Liver (tissue), 3 donors: Measurements from ENCODE around the gene HPCAL4.

ENCODE experiments used
- CTCF ChIP-seq: fragments of 150-350 bp; IDR thresholded peaks from 2 replicates; pipeline ENCODE4 v1.5.1; 2017; ENCODE audit warnings: improper control_type of control experiment, low read depth, low read length; ENCODE audit not compliant: missing input control
- GABPA ChIP-seq, 2 donors: IDR thresholded peaks in 1 of 2; conservative IDR thresholded peaks in 1 of 2; 2 replicates each; pipeline ENCODE4 v1.6.1; 2016; ENCODE audit warnings: antibody characterized with exemption in 2 of 2, mild to moderate bottlenecking in 1 of 2, moderate library complexity in 1 of 2
- JUND ChIP-seq, 2 donors: IDR thresholded peaks; 2 replicates each; pipeline ENCODE4 v1.6.1; 2016; ENCODE audit warnings: antibody characterized with exemption in 2 of 2
- RXRA ChIP-seq, 2 donors: IDR thresholded peaks; 2 replicates each; pipeline ENCODE4 v1.6.1; 2017 to 2018; ENCODE audit warnings: antibody characterized with exemption in 2 of 2, mild to moderate bottlenecking in 1 of 2
- SP1 ChIP-seq: IDR thresholded peaks from 2 replicates; pipeline ENCODE4 v1.6.1; 2018; ENCODE audit warnings: antibody characterized with exemption, mild to moderate bottlenecking
- TAF1 ChIP-seq: conservative IDR thresholded peaks from 2 replicates; pipeline ENCODE4 v1.6.1; 2016; ENCODE audit warnings: antibody characterized with exemption, mild to moderate bottlenecking
- YY1 ChIP-seq: IDR thresholded peaks from 2 replicates; pipeline ENCODE4 v1.6.1; 2016; ENCODE audit warnings: antibody characterized with exemption, mild to moderate bottlenecking
- TF ChIP-seq, protein P1 (sequence below): IDR thresholded peaks from 2 replicates; pipeline ENCODE4 v1.6.1; 2016; ENCODE audit warnings: antibody characterized with exemption
- TF ChIP-seq, protein P2 (sequence below): IDR thresholded peaks from 2 replicates; pipeline ENCODE4 v1.6.1; 2016; ENCODE audit warnings: antibody characterized with exemption, mild to moderate bottlenecking
- donor health status: healthy.
- donor health status: healthy.

DNA sequence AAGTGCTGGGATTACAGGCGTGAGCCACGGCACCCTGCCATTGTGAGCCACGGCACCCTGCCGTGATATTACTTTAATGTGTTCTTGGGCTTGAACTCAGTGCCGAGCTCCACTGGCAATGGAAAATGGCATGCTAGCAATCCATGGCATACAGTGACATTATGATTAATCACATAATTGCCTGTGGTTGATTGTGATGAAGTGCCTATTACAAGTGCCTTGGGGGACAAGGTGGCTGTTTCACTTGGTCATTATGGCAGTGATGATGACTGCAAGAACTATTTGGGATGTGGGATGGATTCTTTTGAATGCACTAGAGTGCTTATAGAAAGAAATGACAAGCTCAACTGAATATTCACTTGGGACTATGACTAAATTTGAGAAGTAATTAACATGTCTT, 22.3 kb upstream of the HPCAL4 start:
- TF ChIP-seq, protein P1, sequence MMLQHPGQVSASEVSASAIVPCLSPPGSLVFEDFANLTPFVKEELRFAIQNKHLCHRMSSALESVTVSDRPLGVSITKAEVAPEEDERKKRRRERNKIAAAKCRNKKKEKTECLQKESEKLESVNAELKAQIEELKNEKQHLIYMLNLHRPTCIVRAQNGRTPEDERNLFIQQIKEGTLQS = no peak
- TF ChIP-seq CTCF = no peak
- no peak for TF ChIP-seq TAF1
- TF ChIP-seq GABPA (IDR thresholded peaks at IDR 0.05 in 1 of 2, conservative IDR thresholded peaks at IDR 0.05 in 1 of 2) = no peak
- TF ChIP-seq YY1 = no peak
- no peak for TF ChIP-seq RXRA (IDR thresholded peaks at IDR 0.05)
- no peak for TF ChIP-seq JUND (IDR thresholded peaks at IDR 0.05)
- TF ChIP-seq, protein P2, sequence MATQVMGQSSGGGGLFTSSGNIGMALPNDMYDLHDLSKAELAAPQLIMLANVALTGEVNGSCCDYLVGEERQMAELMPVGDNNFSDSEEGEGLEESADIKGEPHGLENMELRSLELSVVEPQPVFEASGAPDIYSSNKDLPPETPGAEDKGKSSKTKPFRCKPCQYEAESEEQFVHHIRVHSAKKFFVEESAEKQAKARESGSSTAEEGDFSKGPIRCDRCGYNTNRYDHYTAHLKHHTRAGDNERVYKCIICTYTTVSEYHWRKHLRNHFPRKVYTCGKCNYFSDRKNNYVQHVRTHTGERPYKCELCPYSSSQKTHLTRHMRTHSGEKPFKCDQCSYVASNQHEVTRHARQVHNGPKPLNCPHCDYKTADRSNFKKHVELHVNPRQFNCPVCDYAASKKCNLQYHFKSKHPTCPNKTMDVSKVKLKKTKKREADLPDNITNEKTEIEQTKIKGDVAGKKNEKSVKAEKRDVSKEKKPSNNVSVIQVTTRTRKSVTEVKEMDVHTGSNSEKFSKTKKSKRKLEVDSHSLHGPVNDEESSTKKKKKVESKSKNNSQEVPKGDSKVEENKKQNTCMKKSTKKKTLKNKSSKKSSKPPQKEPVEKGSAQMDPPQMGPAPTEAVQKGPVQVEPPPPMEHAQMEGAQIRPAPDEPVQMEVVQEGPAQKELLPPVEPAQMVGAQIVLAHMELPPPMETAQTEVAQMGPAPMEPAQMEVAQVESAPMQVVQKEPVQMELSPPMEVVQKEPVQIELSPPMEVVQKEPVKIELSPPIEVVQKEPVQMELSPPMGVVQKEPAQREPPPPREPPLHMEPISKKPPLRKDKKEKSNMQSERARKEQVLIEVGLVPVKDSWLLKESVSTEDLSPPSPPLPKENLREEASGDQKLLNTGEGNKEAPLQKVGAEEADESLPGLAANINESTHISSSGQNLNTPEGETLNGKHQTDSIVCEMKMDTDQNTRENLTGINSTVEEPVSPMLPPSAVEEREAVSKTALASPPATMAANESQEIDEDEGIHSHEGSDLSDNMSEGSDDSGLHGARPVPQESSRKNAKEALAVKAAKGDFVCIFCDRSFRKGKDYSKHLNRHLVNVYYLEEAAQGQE = no peak
- TF ChIP-seq SP1 = no peak
